NK-92 (cell line): ENCODE data around the gene CACTIN.
"Not testable (repeated sequence)": the region's sequence is repeated elsewhere in the genome, so short reads cannot be mapped to it uniquely, and the experiment has no call there.

ENCODE experiments used
- DNase-seq: peaks from one replicate; lab custom pipeline; 2025; ENCODE audit not compliant: unreplicated experiment; lab: John Stamatoyannopoulos, UW

Gene CACTIN

GRCh38 chr19:3590991-3591659, 35.5 kb downstream of the CACTIN start:
- no peak for DNase-seq

- DNase-seq, result no peak
These were observed 36.6 kb downstream of the CACTIN start for GRCh38 chr19:3589949-3590348.

GRCh38 chr19:3589439-3589838, 37.2 kb downstream of the CACTIN start:
- DNase-seq, result no peak

- no peak for DNase-seq
These were observed 39.8 kb downstream of the CACTIN start for GRCh38 chr19:3586707-3587346.

- no peak for DNase-seq
These were observed 40.4 kb downstream of the CACTIN start for GRCh38 chr19:3586127-3586626.

GRCh38 chr19:3585301-3586126, 41.1 kb downstream of the CACTIN start, which contains the start of gene GIPC3:
Gene GIPC3 (plus strand): TSS chr19:3585478. CDS start chr19:3585598, 120 bp downstream.
- DNase-seq, result no peak

- DNase-seq, result not testable (repeated sequence)
These were observed 42.4 kb downstream of the CACTIN start for GRCh38 chr19:3584036-3584802.

- DNase-seq, result not testable (repeated sequence)
These were observed 44.8 kb downstream of the CACTIN start for GRCh38 chr19:3581792-3582191.

GRCh38 chr19:3580156-3580934, 46.2 kb downstream of the CACTIN start:
- DNase-seq, result no peak

- no peak for DNase-seq
These were observed 48.2 kb downstream of the CACTIN start for GRCh38 chr19:3578390-3578789.

GRCh38 chr19:3577723-3578344, 48.8 kb downstream of the CACTIN start:
- no peak for DNase-seq

- no peak for DNase-seq
These were observed 49.7 kb downstream of the CACTIN start for GRCh38 chr19:3576696-3577443.

GRCh38 chr19:3575949-3576673, 50.5 kb downstream of the CACTIN start:
- DNase-seq, result no peak

- no peak for DNase-seq
These were observed 51.3 kb downstream of the CACTIN start for GRCh38 chr19:3575260-3575741.

GRCh38 chr19:3573858-3574637, 52.5 kb downstream of the CACTIN start:
- no peak for DNase-seq

- DNase-seq, result no peak
These were observed 53.3 kb downstream of the CACTIN start for GRCh38 chr19:3573162-3573857.

GRCh38 chr19:3572855-3573161, 53.8 kb downstream of the CACTIN start, which contains the start of gene HMG20B:
Gene HMG20B (plus strand): TSS chr19:3572944. CDS start chr19:3573310, 366 bp downstream.
- DNase-seq, result no peak
